Lower leg skin (tissue), 4 donors: ENCODE measurements around the gene CDKL2. TPM values are rescaled to one million over a fixed set of nuclear protein-coding genes. Genes with fewer than 3 reads are reported as not detected.

Experiments used
- DNase-seq, 2 donors: peaks; one replicate each; pipeline ENCODE4 v3.0.0-alpha.2; 2019; ENCODE audit warnings: low spot score in 2 of 2
- H3K4me3 ChIP-seq: fragments of 200-600 bp; sonication (generic); 2 replicates; pipeline ENCODE4 v1.5.1; 2017; ENCODE audit warnings: mild to moderate bottlenecking, low read depth; ENCODE audit not compliant: poor library complexity, severe bottlenecking
- POLR2A ChIP-seq, 2 donors: fragments of 450-650 bp; IDR thresholded peaks; one replicate each; pipeline ENCODE4 v1.6.1; 2016 to 2017; ENCODE audit warnings: antibody characterized with exemption in 2 of 2, mild to moderate bottlenecking in 1 of 2, moderate library complexity in 1 of 2
- WGBS, 2 donors: methylation state at CpG; one replicate each; pipeline ENCODE4 v1.1.5; 2018; 5-methylcytosine and 5-hydroxymethylcytosine counted together
- intact Hi-C: fragments of 100-400 bp; cut with DNase I; formaldehyde crosslinking; loops from one replicate; pipeline ENCODE4 v1.15.0; 2023; ENCODE audit warnings: low total_unique reads
- total RNA-seq, 4 donors: library from RNA; depleted of rRNA; stranded (reverse); fragments of >200 nt; gene quantifications; one replicate each; pipeline ENCODE4 v1.1.0, GENCODE V29; 2016
- TF ChIP-seq, protein P1 (sequence below), 3 donors: fragments of 450-650 bp; IDR thresholded peaks; one replicate each; pipeline ENCODE4 v1.5.1; 2016; ENCODE audit warnings: antibody characterized with exemption in 3 of 3, mild to moderate bottlenecking in 3 of 3, moderate library complexity in 2 of 3

The CDKL2 gene
- total RNA-seq, 4 donors from 2014 or later: 0.17 to 2.5 (median 0.95) TPM

- 85 to 89% methylated on average over 11 of the region's 11 CpGs for WGBS, 2 donors
- H3K4me3 ChIP-seq: no peak overlapping the region
- intact Hi-C loops: no loop called here
- no peak for TF ChIP-seq POLR2A (IDR thresholded peaks at IDR 0.05)
- TF ChIP-seq, protein P1, sequence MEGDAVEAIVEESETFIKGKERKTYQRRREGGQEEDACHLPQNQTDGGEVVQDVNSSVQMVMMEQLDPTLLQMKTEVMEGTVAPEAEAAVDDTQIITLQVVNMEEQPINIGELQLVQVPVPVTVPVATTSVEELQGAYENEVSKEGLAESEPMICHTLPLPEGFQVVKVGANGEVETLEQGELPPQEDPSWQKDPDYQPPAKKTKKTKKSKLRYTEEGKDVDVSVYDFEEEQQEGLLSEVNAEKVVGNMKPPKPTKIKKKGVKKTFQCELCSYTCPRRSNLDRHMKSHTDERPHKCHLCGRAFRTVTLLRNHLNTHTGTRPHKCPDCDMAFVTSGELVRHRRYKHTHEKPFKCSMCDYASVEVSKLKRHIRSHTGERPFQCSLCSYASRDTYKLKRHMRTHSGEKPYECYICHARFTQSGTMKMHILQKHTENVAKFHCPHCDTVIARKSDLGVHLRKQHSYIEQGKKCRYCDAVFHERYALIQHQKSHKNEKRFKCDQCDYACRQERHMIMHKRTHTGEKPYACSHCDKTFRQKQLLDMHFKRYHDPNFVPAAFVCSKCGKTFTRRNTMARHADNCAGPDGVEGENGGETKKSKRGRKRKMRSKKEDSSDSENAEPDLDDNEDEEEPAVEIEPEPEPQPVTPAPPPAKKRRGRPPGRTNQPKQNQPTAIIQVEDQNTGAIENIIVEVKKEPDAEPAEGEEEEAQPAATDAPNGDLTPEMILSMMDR (IDR thresholded peaks at IDR 0.05): no peak
- no peak for DNase-seq
Measured at GRCh38 chr4:75564023-75564422, 66.3 kb downstream of the CDKL2 start.

- TF ChIP-seq POLR2A (IDR thresholded peaks at IDR 0.05): no peak
- TF ChIP-seq, protein P1 (IDR thresholded peaks at IDR 0.05): no peak
- WGBS, 2 donors: 61 to 70% methylated on average over 8 of the region's 8 CpGs
- no peak for DNase-seq
- H3K4me3 ChIP-seq: no peak overlapping the region
- intact Hi-C loops: no loop called here
Measured at GRCh38 chr4:75561789-75562188, 68.5 kb downstream of the CDKL2 start.

- no peak overlapping the region for H3K4me3 ChIP-seq
- 85 to 88% methylated on average over 8 of the region's 8 CpGs for WGBS, 2 donors
- DNase-seq: no peak
- TF ChIP-seq, protein P1 (IDR thresholded peaks at IDR 0.05): no peak
- TF ChIP-seq POLR2A (IDR thresholded peaks at IDR 0.05): no peak
- intact Hi-C loops: no loop called here
Measured at GRCh38 chr4:75557696-75558095, 72.6 kb downstream of the CDKL2 start.

GRCh38 chr4:75555294-75556164, 74.8 kb downstream of the CDKL2 start, which contains the start of gene ODAPH:
Gene ODAPH, plus strand, starts transcription at chr4:75556066. Its CDS starts 17 bp downstream, at chr4:75556083.
- intact Hi-C loops: no loop called here
- 61 to 63% methylated on average over 9 of the region's 9 CpGs for WGBS, 2 donors
- no peak for DNase-seq
- H3K4me3 ChIP-seq: no peak within 1 kb of the TSS
- TF ChIP-seq, protein P1 (IDR thresholded peaks at IDR 0.05): no peak
- no peak for TF ChIP-seq POLR2A (IDR thresholded peaks at IDR 0.05)

GRCh38 chr4:75552452-75552851, 77.9 kb downstream of the CDKL2 start:
- DNase-seq: no peak
- no peak overlapping the region for H3K4me3 ChIP-seq
- intact Hi-C loops: no loop called here
- TF ChIP-seq, protein P1 (IDR thresholded peaks at IDR 0.05): no peak
- no peak for TF ChIP-seq POLR2A (IDR thresholded peaks at IDR 0.05)
